GM12801 (cell line): Measurements from ENCODE around the gene EEFSEC.

Experiments
- TF ChIP-seq, protein P1 (sequence below): IDR thresholded peaks from one replicate; pipeline ENCODE4 v1.5.1; 2011; ENCODE audit warnings: control low read depth; ENCODE audit not compliant: insufficient read length; ENCODE audit errors: extremely low read depth

The EEFSEC gene

DNA sequence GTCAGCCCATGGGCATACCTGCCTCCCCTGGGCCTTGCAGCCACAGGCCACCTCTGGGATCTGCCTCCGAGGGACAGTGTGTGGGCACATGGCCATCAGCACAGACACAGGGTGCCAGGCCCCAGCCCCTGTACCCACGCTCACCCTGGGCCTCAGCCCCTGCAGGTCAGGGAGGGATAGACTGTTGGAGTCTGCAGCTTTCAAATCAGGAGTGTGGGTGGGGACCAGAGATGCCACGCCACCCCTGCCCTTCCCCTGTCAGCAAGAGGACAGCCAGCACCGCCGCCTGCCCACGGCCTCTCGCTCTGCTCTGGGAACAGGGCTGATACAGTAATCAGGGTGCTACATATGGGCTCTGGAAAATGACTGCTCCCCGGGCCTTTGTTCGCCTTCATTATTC, 240.8 kb downstream of the EEFSEC start:
- TF ChIP-seq, protein P1, sequence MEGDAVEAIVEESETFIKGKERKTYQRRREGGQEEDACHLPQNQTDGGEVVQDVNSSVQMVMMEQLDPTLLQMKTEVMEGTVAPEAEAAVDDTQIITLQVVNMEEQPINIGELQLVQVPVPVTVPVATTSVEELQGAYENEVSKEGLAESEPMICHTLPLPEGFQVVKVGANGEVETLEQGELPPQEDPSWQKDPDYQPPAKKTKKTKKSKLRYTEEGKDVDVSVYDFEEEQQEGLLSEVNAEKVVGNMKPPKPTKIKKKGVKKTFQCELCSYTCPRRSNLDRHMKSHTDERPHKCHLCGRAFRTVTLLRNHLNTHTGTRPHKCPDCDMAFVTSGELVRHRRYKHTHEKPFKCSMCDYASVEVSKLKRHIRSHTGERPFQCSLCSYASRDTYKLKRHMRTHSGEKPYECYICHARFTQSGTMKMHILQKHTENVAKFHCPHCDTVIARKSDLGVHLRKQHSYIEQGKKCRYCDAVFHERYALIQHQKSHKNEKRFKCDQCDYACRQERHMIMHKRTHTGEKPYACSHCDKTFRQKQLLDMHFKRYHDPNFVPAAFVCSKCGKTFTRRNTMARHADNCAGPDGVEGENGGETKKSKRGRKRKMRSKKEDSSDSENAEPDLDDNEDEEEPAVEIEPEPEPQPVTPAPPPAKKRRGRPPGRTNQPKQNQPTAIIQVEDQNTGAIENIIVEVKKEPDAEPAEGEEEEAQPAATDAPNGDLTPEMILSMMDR = no peak

DNA sequence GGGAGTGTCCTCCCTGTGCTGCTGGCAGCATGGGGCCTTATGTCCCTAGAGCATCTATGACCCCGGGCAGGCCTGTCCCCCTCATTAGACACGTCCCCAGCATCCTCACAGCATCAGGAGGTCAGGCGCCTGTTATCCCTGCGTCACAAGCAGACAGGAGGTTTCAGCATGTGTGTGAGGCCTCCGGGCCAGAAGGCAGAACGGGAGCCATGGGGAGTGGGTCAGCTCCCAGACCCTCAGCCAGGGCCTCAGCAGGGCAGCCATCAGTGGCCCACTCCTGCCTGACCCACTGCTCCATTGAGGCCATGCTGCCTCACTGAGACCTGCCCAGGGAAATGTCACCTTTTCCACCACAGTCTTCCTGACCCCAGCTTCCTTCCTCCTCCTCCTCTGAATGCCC, 241.8 kb downstream of the EEFSEC start:
- TF ChIP-seq, protein P1 = no peak

DNA sequence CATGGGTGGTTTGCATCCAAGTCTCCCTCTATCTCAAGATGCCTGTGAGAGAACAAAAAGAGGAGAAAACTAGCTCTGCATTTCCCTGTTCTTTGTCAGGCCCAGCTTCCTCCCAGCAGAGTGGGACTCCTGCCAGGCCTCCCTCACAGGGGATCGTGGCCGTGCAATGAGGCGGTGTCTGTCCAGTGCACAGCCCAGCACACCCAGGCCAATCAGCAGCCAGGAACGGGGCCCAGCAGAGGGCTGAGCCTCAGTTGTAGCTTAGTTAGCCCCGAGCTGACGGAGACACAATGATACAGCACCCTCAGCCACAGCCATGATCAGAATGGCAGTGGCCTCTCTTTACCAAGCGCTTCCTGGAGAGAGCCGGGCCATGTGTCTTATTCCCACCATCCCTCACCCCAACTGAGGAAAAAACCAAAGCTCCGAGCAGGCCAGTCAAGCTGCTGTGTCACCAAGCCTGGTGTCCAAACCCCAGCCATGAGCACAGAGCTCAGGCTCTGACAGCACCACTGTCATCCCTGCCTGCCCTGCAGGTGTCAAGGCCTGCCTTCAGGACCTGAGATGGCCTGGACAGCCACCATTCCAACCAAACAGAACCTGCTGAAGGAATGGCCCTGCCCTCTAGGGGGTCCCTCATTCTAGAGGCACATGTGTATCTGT, 242.3 kb downstream of the EEFSEC start:
- TF ChIP-seq, protein P1 = no peak

DNA sequence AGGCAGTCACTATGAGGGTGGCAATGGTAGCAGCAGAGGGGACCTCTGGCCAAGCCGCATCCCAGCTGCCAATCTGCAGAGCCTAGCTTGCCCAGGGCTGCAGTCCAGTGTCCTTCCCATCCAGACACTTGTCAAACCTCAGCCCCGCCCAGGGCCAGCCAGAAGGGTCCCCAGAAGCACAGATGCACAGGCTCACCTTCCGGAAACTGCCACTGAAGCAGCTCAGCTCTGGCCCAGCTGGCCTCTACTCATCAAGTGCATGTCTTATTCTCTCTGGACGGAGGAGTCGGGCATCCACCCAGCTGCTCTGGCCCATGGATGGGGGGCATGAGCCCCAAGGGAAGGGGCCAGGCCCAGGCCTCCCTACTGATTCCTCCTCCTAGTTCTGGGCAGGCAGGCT, 244.2 kb downstream of the EEFSEC start:
- TF ChIP-seq, protein P1 = no peak

DNA sequence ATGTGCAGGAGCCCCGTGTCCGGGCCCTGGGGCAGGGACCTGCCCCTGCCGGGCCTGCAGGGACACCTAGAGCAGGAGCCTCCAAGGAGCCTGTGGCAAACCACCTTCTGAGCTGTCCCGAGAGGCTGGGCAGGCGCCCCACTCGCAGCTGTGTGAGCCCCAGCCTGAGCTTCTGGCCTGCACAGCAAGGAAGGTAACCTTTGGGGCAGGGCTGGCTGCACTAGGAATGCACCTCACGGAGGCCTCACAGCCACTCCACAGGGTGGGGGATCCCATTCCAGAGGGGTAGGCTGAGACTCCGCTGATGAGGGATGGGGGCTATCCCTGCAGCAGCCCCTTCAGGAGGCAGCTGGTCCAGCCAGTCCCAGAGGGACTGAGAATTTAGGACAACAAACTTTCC, 245.3 kb downstream of the EEFSEC start:
- TF ChIP-seq, protein P1 = no peak

DNA sequence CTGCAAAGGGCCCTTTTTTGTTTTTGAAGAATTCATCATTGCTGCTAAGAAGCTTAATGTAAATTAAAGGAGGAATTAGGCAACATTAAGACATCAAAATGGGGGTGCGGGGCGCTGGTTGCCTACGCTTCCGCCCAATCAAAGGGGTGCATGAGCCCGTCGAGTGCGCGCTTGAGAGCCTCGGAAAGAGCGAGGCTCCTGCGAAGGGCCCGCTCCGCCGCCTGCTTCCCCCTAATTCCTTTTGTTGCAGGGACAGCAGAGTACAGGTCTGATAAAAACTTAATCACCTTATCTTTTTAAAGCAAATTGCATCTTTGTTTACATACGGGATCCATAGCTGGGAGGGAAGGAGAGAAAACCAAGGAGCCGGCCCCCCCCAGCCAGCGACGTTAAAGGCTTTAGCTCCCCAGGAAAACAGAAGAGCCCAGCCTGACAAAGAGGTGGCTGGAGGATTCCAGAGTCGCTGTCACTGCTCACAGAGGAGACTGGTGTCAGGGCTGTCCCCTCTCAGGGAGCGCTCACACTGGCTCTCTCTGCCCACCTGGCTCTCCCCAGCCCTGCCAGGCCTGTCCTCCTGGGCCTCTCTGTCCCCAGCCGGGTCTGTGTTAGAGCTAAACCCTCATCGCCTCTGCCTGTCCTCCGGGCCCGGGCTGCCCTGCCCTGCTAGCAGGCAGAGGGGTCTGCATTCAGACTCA, 246.1 kb downstream of the EEFSEC start:
- TF ChIP-seq, protein P1 = no peak

DNA sequence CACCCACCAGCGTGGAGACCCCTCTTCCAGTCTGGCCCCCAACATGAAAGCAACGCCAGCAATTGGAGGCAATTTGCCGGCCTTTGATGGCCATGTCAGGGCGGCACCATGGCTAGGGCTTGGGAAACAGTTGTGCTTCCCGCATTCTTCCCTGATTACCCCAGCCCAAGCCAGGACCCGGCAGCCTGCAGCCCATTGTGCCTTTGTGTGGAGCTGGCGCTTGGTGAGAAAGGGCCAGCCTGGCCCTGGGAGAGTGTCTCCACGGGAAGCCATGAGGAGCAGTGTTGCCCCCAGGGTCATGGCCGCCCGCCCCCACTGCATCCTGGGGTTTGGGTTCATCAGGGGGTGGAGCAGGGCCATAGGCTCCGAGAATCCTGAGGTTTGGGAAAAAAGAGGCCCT, 247.4 kb downstream of the EEFSEC start:
- TF ChIP-seq, protein P1 = no peak
